ENCODE results near the gene FGF3.

DNA sequence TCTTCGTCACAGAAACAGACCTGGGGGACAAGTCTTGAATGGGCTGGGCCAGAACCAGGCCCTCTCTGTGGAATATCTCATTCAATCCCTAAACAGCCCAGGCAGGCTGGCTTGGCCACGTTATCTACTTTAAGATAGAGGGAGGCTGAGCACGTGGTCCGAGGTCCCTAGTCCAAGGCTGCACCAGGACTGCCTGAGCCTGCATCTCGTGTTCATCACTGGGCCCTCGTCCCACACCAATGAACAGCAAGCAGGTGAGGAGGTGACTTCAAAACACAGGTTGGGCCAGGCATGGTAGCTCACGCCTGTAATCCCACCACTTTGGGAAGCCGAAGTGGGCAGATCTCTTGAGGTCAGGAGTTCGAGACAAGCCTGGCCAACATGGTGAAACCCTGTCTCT is 20.3 kb upstream of the FGF3 start:
- no peak for TF ChIP-seq CTCF (IDR thresholded peaks at IDR 0.05 in 2 of 3, conservative IDR thresholded peaks at IDR 0.05 in 1 of 3; ENCODE audit: control insufficient read depth in 2 of 3, extremely low read depth in 1 of 3, insufficient read depth in 1 of 3, low read depth in 3 of 3, low read length in 3 of 3)
- TF ChIP-seq, protein P1, sequence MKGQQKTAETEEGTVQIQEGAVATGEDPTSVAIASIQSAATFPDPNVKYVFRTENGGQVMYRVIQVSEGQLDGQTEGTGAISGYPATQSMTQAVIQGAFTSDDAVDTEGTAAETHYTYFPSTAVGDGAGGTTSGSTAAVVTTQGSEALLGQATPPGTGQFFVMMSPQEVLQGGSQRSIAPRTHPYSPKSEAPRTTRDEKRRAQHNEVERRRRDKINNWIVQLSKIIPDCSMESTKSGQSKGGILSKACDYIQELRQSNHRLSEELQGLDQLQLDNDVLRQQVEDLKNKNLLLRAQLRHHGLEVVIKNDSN (IDR thresholded peaks at IDR 0.05; ENCODE audit: borderline replicate concordance, extremely low read length, insufficient read depth, low read depth, low read length): no peak
- TF ChIP-seq POLR2A (IDR thresholded peaks at IDR 0.05; ENCODE audit: low read depth, low read length): no peak
- no peak for TF ChIP-seq JUNB (IDR thresholded peaks at IDR 0.05)
- no peak for TF ChIP-seq CBX5 (IDR thresholded peaks at IDR 0.05; ENCODE audit: low read depth)
- TF ChIP-seq BHLHE40 (IDR thresholded peaks at IDR 0.05; ENCODE audit: borderline replicate concordance in 1 of 2, low read depth in 2 of 2, low read length in 1 of 2): no peak
- no peak for TF ChIP-seq GATAD2B (conservative IDR thresholded peaks at IDR 0.05; ENCODE audit: low read depth)
- no peak for TF ChIP-seq SRF (IDR thresholded peaks at IDR 0.05; ENCODE audit: low read depth in 2 of 2, low read length in 2 of 2)
- TF ChIP-seq EP300 (IDR thresholded peaks at IDR 0.05; ENCODE audit: borderline replicate concordance in 1 of 2, control insufficient read depth in 1 of 2, low read depth in 2 of 2, low read length in 2 of 2): no peak
- no peak for TF ChIP-seq REST (IDR thresholded peaks at IDR 0.05; ENCODE audit: low read depth, low read length)
